Measurements from ENCODE around the gene PEX14. TPM values are rescaled to one million over a fixed set of nuclear protein-coding genes. Genes with fewer than 3 reads are reported as not detected.

The PEX14 gene
- total and polyA plus RNA-seq, 2 experiments from 2014 or later = 17.6 to 19.6 TPM

DNA sequence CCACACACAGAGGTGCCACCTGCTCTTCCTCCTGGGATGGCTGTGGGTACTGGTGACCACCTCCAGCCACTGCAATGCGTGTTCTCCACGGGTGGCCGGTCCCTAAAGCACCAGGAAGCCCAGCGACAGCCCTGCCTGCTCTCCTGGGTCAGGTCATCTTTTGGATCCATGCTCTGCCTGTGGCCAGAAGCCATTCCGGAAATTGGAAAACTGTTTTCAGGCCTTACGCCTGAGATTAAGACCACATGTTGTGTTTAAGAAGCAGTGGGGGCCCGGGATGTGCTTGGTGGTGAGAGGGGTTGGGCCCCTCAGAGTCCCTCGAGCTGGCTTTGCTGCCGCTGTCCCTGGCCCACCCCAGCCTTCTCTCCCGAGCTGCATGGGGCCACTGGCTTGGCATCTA is 150.8 kb downstream of the PEX14 start (continued):
- TF ChIP-seq, protein P1, sequence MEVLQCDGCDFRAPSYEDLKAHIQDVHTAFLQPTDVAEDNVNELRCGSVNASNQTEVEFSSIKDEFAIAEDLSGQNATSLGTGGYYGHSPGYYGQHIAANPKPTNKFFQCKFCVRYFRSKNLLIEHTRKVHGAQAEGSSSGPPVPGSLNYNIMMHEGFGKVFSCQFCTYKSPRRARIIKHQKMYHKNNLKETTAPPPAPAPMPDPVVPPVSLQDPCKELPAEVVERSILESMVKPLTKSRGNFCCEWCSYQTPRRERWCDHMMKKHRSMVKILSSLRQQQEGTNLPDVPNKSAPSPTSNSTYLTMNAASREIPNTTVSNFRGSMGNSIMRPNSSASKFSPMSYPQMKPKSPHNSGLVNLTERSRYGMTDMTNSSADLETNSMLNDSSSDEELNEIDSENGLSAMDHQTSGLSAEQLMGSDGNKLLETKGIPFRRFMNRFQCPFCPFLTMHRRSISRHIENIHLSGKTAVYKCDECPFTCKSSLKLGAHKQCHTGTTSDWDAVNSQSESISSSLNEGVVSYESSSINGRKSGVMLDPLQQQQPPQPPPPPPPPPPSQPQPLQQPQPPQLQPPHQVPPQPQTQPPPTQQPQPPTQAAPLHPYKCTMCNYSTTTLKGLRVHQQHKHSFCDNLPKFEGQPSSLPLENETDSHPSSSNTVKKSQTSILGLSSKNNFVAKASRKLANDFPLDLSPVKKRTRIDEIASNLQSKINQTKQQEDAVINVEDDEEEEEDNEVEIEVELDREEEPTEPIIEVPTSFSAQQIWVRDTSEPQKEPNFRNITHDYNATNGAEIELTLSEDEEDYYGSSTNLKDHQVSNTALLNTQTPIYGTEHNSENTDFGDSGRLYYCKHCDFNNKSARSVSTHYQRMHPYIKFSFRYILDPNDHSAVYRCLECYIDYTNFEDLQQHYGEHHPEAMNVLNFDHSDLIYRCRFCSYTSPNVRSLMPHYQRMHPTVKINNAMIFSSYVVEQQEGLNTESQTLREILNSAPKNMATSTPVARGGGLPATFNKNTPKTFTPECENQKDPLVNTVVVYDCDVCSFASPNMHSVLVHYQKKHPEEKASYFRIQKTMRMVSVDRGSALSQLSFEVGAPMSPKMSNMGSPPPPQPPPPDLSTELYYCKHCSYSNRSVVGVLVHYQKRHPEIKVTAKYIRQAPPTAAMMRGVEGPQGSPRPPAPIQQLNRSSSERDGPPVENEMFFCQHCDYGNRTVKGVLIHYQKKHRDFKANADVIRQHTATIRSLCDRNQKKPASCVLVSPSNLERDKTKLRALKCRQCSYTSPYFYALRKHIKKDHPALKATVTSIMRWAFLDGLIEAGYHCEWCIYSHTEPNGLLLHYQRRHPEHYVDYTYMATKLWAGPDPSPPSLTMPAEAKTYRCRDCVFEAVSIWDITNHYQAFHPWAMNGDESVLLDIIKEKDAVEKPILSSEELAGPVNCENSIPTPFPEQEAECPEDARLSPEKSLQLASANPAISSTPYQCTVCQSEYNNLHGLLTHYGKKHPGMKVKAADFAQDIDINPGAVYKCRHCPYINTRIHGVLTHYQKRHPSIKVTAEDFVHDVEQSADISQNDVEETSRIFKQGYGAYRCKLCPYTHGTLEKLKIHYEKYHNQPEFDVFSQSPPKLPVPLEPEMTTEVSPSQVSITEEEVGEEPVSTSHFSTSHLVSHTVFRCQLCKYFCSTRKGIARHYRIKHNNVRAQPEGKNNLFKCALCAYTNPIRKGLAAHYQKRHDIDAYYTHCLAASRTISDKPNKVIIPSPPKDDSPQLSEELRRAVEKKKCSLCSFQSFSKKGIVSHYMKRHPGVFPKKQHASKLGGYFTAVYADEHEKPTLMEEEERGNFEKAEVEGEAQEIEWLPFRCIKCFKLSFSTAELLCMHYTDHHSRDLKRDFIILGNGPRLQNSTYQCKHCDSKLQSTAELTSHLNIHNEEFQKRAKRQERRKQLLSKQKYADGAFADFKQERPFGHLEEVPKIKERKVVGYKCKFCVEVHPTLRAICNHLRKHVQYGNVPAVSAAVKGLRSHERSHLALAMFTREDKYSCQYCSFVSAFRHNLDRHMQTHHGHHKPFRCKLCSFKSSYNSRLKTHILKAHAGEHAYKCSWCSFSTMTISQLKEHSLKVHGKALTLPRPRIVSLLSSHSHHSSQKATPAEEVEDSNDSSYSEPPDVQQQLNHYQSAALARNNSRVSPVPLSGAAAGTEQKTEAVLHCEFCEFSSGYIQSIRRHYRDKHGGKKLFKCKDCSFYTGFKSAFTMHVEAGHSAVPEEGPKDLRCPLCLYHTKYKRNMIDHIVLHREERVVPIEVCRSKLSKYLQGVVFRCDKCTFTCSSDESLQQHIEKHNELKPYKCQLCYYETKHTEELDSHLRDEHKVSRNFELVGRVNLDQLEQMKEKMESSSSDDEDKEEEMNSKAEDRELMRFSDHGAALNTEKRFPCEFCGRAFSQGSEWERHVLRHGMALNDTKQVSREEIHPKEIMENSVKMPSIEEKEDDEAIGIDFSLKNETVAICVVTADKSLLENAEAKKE (CRISPR knock-in tag; IDR thresholded peaks at IDR 0.05) = no peak

DNA sequence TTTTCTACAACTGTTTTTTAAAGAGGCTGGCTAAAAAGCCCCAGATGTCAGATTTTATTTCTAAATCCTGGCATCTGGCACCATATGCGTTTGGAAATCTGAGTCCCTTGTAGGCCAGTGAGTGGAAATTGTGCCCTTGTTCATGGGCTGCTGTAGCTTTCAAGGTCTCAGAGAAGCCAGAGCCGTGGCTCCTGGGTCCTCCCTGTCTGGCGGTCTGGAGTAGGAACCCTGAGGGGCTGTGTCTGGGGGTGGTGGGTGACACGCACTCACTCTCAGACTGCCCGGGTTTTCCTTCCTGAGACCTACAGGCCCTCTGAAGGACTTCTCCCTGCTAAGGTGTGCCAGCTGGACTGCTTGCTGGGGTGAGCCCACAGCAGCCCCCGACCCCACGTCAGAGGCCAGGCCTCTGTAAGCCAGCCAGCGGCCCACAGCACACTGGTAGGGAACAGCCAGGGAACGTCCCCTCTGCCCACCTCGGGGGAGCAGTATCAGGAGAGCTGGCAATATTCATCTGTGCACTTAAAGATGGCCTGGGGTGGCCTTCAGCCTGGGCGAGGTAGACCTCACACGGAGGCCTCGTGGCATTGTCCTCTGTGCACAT is 151.5 kb downstream of the PEX14 start:
- Mint-ChIP-seq H3K27ac (no peak overlapping the region), H3K9me3 (no peaks in the 10 kb centered on the region; the same call in 2 of the 3 replicates), H3K4me3 (no peak overlapping the region), H3K36me3 (ENCODE audit: low read depth) (no peaks in the 10 kb centered on the region), H3K4me1 (peaks cover 7% of the 10 kb centered on the region), H3K27me3 (ENCODE audit: insufficient read depth, low read depth, poor library complexity) (peaks cover 15% of the 10 kb centered on the region)
- Histone ChIP-seq H3K4me3 (no peak overlapping the region), H3K4me1 (ENCODE audit: insufficient read depth) (no peaks in the 10 kb centered on the region), H3K9me2 (ENCODE audit: insufficient read depth) (no peaks in the 10 kb centered on the region), H3K27ac (ENCODE audit: low read depth) (no peak overlapping the region), H3K27me3 (ENCODE audit: insufficient read depth) (no peaks in the 10 kb centered on the region), H4K20me1 (replicated peaks; ENCODE audit: insufficient read depth) (no peaks in the 10 kb centered on the region), H3F3A (replicated peaks; ENCODE audit: low read depth) (no peaks in the 10 kb centered on the region), H3K79me2 (replicated peaks; ENCODE audit: insufficient read depth) (no peaks in the 10 kb centered on the region), H3K36me3 (ENCODE audit: insufficient read depth) (no peaks in the 10 kb centered on the region), H3K4me2 (no peak overlapping the region), H2AFZ (no peak overlapping the region)
- ATAC-seq (no peak), DNase-seq (ENCODE audit: low spot score) (no peak)
- TF ChIP-seq ZNF331 (CRISPR knock-in tag; IDR thresholded peaks at IDR 0.05; ENCODE audit: low read depth) (no peak), ZNF114 (CRISPR knock-in tag; IDR thresholded peaks at IDR 0.05) (no peak), CREB1 (CRISPR knock-in tag; IDR thresholded peaks at IDR 0.05; ENCODE audit: low read depth) (no peak), NANOG (IDR thresholded peaks at IDR 0.05; ENCODE audit: borderline replicate concordance) (no peak), STAT1 (IDR thresholded peaks at IDR 0.05; ENCODE audit: unreplicated experiment) (no peak), CTCF (conservative IDR thresholded peaks at IDR 0.05; ENCODE audit: low read depth in 2 of 2) (no peak), REST (IDR thresholded peaks at IDR 0.05; ENCODE audit: unreplicated experiment) (no peak), EZH2phosphoT487 (IDR thresholded peaks at IDR 0.05; ENCODE audit: unreplicated experiment) (no peak), JUNB (IDR thresholded peaks at IDR 0.05; ENCODE audit: unreplicated experiment) (no peak), POLR2AphosphoS5 (IDR thresholded peaks at IDR 0.05; ENCODE audit: low read depth) (no peak), EZH2 (IDR thresholded peaks at IDR 0.05; ENCODE audit: low read depth, unreplicated experiment) (no peak)
- TF ChIP-seq, protein P2, sequence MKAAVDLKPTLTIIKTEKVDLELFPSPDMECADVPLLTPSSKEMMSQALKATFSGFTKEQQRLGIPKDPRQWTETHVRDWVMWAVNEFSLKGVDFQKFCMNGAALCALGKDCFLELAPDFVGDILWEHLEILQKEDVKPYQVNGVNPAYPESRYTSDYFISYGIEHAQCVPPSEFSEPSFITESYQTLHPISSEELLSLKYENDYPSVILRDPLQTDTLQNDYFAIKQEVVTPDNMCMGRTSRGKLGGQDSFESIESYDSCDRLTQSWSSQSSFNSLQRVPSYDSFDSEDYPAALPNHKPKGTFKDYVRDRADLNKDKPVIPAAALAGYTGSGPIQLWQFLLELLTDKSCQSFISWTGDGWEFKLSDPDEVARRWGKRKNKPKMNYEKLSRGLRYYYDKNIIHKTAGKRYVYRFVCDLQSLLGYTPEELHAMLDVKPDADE (IDR thresholded peaks at IDR 0.05) = no peak

Data from GM23338 (cell line).